SH-SY5Y (cell line): ENCODE results near the gene DGKH.

Source experiments
- GATA2 ChIP-seq: IDR thresholded peaks from 2 replicates; pipeline ENCODE4 v1.6.1; 2011; ENCODE audit warnings: mild to moderate bottlenecking, low read depth, low read length
- GATA3 ChIP-seq: IDR thresholded peaks from 2 replicates; pipeline ENCODE4 v1.6.1; 2011; ENCODE audit warnings: low read depth, mild to moderate bottlenecking, low read length, moderate library complexity

The DGKH gene

DNA sequence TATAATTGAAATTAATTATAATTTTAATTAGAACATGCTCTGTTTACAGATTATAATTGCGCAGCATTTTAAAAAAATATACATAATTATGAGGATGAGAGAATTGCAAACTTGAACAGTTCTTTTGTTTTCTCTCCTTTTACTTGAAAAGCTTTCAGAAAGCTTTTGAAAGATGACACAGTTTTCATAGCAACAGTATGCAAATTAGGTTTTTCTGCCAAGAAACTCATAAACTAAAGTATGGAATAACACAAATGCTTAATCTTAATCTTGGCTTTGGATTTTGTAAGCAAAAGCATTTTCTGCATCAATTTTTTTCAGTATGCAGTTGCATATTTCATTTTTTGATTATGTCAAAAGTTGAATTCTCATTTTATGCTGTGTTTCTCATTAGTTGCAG, 190.7 kb downstream of the DGKH start:
- TF ChIP-seq GATA2 (no peak), GATA3 (no peak)

GRCh38 chr13:42239644-42240043, 191.2 kb downstream of the DGKH start:
- TF ChIP-seq GATA2 (no peak), GATA3 (no peak)

GRCh38 chr13:42246541-42246940, 198.1 kb downstream of the DGKH start:
- TF ChIP-seq GATA3 (no peak), GATA2 (no peak)

GRCh38 chr13:42247883-42248282, 199.4 kb downstream of the DGKH start:
- TF ChIP-seq GATA3, result no peak

DNA sequence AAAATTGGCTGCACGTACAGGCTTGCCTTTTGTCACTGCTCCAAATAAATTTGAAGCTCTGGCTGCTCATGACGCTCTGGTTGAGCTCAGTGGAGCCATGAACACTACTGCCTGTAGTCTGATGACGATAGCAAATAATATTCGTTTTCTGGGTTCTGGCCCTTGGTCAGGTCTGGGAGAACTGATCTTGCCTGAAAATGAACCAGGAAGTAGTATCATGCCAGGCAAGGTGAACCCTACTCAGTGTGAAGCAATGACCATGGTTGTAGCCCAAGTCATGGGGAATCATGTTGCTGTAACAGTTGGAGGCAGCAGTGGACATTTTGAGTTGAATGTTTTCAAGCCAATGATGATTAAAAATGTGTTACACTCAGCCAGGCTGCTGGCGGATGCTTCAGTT, 207.4 kb downstream of the DGKH start:
- TF ChIP-seq GATA3 (no peak), GATA2 (no peak)

GRCh38 chr13:42258747-42259146, 210.3 kb downstream of the DGKH start:
- no peak for TF ChIP-seq GATA3
- TF ChIP-seq GATA2, result no peak

DNA sequence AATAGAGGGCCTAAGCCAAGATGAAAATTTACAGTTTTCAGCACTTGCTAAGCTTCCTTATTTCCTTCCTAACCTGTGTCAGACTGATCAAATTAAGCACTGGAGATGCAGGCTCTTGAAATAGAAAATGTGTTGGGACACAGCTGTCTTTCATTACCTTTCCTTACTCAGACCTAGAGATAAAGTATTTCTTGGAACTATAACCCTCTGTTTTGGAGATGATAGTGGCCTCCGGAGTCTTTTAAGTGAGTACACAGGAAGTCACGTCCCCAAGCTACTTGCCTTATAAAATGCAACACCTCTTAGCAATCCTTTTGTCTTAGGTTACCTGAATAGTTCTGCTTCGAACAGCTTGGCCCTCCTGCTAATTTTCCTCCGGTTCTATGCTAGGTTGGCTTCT, 211.1 kb downstream of the DGKH start:
- TF ChIP-seq GATA3 (no peak), GATA2 (no peak)

GRCh38 chr13:42260903-42261654, 212.6 kb downstream of the DGKH start:
- TF ChIP-seq GATA3 (no peak), GATA2 (no peak)

GRCh38 chr13:42266473-42266872, 218.0 kb downstream of the DGKH start:
- TF ChIP-seq GATA3 (no peak), GATA2 (no peak)

GRCh38 chr13:42270160-42270856, 221.9 kb downstream of the DGKH start:
- TF ChIP-seq GATA2, result no peak
- no peak for TF ChIP-seq GATA3

GRCh38 chr13:42270857-42271215, 222.4 kb downstream of the DGKH start:
- TF ChIP-seq GATA3, result no peak
- no peak for TF ChIP-seq GATA2

- TF ChIP-seq GATA2 (no peak), GATA3 (no peak)
Measured at GRCh38 chr13:42271337-42272114, 223.1 kb downstream of the DGKH start.

- TF ChIP-seq GATA3 (no peak), GATA2 (no peak)
Measured at GRCh38 chr13:42272115-42272803, 223.8 kb downstream of the DGKH start, which contains the start of gene AKAP11. AKAP11 (plus strand) TSS chr13:42272152; CDS start chr13:42286349, 14,197 bp downstream.

DNA sequence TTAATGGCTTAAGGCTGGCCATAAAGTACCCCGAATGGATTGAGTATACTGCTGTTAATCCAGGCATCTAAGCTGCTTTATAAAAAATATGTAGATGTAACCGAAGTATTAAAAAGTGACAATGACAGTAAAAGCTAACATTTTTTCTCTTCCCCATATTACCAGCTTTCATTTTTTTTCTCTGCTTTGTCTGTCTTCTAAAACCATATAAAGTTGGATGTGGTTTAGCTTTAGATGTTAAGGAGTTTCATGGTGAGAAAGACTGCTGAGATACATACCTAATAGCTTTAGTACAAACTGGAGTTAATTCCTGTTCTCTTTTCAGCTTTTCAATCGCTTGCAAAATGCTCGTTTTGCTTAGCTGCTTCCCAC, 224.3 kb downstream of the DGKH start:
- no peak for TF ChIP-seq GATA2
- TF ChIP-seq GATA3, result no peak
